SK-N-DZ (cell line): ENCODE measurements around the gene CIC.

ENCODE experiments used
- DNase-seq: peaks from one replicate; pipeline ENCODE4 v3.0.0-alpha.2; 2015; ENCODE audit warnings: low spot score

CIC gene

DNA sequence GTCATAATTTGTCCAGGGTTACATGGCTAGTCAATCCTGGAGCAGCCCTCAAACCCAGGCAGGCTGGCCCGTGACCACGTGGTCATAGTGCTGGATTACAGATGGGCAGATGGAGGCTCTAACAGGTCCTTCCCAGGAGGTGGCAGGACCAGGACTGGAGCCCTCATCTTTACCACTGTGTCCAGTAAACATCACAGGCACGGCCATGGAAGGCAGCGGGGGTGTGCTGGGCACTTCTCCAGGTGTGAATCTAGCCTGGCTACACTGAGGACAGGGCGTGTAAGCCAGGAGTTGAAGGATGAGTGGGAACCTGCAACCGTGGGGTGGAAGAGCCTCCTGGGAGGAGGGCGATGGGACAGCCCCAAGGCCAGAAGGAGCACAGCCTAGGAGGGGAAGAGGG is 6.1 kb downstream of the CIC start:
- DNase-seq = no peak

DNA sequence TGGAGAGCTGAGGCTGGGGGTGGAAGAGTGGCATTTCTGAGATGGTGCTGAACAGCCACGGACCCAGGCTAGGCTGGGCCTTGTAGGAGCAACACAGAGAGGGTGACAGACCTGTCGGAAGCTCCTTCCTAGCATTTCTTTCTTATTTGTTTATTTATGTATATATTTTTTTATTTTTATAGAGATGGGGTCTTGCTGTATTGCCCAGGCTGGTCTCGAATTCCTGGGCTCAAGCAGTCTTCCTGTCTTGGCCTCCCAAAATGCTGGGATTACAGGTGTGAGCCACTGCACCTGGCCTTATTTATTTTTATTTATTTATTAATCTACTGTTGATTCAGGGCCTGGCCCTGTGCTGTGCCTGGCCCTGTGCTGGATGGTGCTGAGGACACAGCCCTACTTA is 6.5 kb downstream of the CIC start:
- DNase-seq = no peak

DNA sequence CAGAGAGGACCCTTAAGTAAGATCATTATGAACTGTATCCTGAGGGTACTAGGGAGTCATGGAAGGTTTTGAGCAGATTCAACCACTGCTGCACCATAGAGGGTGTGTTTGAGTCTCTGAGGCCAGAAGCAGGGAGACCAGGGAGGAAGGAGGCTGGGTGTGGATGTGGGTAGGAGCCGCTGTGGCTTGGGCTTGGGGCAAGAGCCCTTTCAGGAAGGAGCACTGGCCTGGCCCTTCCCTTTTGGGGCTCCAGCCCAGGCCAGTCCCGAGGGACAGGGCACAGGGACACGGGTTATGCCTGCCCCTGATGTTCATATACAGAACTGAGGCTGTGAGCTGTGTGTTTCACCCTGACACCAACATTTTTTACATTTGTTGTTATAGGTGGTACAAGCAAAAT is 7.2 kb downstream of the CIC start:
- DNase-seq = no peak

- no peak for DNase-seq
Observed at GRCh38 chr19:42276821-42277220, 7.8 kb downstream of the CIC start.

GRCh38 chr19:42277821-42278451 is 8.9 kb downstream of the CIC start:
- no peak for DNase-seq

DNA sequence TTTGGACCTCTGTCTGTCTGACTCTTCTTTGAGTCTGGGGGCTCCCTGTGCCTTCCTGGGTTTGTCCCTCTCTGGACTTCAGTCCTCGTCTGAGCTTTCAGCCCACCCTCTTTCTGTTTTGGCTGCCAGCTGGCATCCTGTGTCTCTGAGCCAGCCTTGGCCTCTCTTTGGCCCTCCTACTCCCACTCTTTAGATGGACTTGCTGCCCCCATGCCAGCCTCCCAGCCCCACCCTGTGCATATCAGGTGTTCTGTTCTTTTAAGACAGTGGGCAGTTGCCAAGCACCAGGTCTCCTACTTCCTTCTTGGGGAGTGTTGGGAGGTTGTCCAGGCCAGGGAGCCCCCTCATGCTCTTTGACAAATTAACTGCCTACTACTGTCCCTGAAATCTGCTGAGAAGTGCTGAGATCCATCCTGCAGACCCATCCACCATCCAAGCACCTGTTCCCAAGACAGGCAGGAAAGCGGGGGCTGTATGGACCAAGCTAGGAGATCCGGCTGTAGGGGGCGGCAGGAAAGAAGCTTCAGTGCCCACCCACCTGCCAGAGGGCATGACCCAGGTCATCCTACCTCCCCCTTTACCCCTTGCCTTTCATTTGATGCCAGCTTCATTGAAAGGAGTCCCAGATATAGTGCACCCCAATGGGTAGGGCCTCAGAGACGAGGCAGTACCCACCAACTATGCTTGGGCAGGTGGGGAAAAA is 9.6 kb downstream of the CIC start:
- no peak for DNase-seq

GRCh38 chr19:42279155-42279901 is 10.3 kb downstream of the CIC start:
- DNase-seq = no peak

GRCh38 chr19:42279902-42280814 is 11.1 kb downstream of the CIC start:
- peak; percentile 94 for DNase-seq

GRCh38 chr19:42280815-42281145 is 11.7 kb downstream of the CIC start:
- DNase-seq = no peak

DNA sequence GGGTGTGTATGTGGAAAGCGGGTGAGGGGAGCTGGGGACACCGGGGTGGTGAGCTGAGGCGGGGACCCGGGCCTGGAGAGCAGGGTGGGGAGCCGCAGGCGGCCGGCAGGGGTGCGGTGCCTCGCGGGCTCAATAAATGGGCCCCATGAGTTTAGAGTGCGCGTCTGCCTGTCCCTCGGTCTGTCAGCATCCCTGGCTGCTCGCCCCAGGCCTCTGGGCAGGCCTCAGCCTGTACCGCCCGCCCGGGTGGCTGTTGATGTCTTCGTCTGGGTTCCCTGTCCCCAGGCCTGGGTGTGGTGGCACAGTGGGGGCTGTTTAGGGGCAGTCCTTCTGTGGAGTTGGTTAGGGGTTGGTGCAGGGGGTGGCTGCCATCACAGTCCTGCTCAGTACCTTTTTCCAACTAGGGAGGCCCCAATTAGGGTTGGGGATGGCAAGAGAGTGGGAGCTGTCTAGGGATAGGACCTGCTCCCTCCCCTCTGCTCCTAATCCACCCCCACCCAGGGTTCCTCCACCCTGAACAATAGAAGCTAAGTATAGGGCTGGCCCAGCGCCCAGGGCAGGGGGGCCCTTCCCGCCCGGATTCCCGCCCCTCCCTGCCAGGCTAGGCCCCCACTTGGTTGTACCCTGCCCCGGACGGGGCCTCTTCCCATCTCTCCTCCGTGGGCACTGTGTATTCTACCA is 12.2 kb downstream of the CIC start:
- DNase-seq = no peak

DNA sequence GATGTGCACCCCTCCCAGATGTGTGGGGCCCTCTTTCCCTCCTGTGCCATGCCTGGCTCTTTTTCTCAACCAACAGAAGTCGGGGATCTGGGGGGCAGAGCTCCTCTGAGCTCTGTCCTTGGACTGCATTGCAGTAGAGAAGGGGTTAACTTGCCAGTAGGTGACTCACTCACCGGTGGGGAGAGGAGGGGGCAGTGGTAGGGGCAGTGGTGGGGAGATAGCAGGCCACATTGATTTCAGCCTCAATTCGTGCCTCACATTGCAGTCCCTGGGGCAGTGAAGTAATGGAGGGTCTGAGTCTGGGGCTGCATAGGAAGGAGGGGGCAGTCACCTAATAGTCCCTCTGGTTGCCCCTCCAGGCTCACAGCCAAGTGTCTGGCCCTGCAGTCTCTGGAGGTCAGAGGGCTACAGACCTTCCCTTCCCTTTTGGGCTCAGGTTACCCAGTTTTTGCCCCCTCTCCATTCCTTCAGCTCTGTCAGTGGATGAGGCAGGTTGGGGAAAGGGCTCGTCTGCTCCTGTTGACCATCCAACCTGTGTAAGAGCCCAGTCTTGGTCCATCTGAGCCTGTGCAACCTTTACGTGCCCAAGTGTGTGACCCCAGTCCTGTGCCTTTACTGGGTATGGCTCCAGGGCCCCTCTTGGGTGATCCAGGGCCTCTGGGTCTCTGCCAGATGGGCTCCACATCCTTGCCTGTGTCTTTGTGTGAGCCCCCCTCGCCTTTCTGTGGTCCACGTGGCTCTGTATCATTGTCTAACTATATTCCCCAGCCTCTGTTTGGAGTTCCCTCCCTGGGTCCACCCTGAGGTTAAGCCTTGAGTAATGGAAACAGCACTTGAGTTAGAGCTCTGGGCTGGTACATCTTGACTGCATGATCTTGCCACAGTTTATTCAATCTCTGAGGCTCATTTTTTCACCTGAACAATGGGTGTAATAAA is 13.0 kb downstream of the CIC start:
- no peak for DNase-seq

DNA sequence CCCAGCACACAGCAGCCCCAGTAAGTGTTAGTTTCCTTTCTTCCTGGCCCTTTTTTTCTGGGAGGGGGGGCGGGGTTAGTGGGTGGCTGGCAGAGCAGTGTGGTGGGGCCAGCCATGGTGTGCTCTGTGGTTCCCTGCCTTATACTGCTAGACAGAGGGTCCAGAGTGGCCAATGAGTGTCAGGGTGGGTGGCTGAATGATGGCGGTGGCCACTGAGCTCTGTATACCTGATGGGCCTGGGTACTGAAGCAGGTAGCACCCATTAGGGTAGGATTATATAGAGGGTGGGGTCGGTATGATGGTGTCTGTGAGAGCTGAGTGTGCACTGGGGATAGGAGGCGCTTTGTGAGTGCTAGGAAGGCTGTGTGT is 13.8 kb downstream of the CIC start:
- DNase-seq = no peak

- peak; percentile 86 for DNase-seq
Observed at GRCh38 chr19:42283188-42284065, 14.4 kb downstream of the CIC start.

- peak; percentile 62 for DNase-seq
Observed at GRCh38 chr19:42284066-42284501, 15.0 kb downstream of the CIC start.

GRCh38 chr19:42284591-42285341 is 15.7 kb downstream of the CIC start:
- no peak for DNase-seq

DNA sequence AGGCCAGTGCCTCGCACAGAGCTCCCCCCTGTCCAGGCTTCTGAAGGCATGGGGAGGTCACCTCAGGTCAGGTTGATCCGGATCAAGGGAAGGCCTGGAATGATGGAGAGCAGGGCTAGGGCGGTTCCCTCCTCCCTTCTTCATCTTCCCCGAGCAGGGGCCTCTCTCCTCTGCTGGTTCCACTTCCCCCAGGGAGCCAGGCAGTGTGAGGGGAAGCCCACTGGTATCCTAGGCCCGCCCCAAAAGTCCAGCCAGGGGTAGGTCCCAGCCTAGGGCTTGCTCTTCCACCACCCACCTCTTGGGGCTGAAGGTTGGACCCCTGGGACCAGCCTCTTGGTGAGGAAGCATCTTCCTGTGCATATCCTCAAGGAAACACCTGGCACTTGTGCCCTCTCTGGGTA is 16.5 kb downstream of the CIC start:
- no peak for DNase-seq

- DNase-seq = no peak
Observed at GRCh38 chr19:42285988-42286348, 16.9 kb downstream of the CIC start.

GRCh38 chr19:42286349-42287016 is 17.4 kb downstream of the CIC start:
- DNase-seq = no peak
